Esophagus muscularis mucosa (tissue), 4 donors: ENCODE data around the gene GARIN5B. TPM values are rescaled to one million over a fixed set of nuclear protein-coding genes. Genes with fewer than 3 reads are reported as not detected.

ENCODE experiments used
- DNase-seq: peaks from one replicate; pipeline ENCODE4 v3.0.0-alpha.2; 2017; ENCODE audit errors: extremely low spot score
- H3K27ac ChIP-seq, 4 donors: fragments of 200-600 bp; sonication (generic); replicated peaks in 1 of 4; 1 replicate in 3 of 4; 2 replicates in 1 of 4; pipeline ENCODE4 v1.5.1; 2016 to 2019; ENCODE audit warnings: mild to moderate bottlenecking in 1 of 4
- H3K27me3 ChIP-seq, 4 donors: fragments of 200-600 bp; sonication (generic); one replicate each; pipeline versions ENCODE4 v1.5.1 to v1.6.0; 2016 to 2019
- H3K36me3 ChIP-seq, 4 donors: fragments of 200-600 bp; sonication (generic); one replicate each; pipeline ENCODE4 v1.5.1; 2016 to 2019
- H3K4me1 ChIP-seq, 4 donors: fragments of 200-600 bp; sonication (generic); one replicate each; pipeline ENCODE4 v1.5.1; 2016 to 2019
- H3K4me3 ChIP-seq, 4 donors: fragments of 200-600 bp; sonication (generic); 1 replicate in 2 of 4; 2 replicates in 2 of 4; pipeline ENCODE4 v1.5.1; 2016 to 2019; ENCODE audit warnings: mild to moderate bottlenecking in 4 of 4, moderate library complexity in 1 of 4
- H3K9me3 ChIP-seq, 4 donors: fragments of 200-600 bp; sonication (generic); 1 replicate in 3 of 4; 2 replicates in 1 of 4; pipeline ENCODE4 v1.5.1; 2016 to 2019
- EP300 ChIP-seq: sonication (generic); formaldehyde crosslinking; IDR thresholded peaks from one replicate; pipeline ENCODE4 v1.6.1; 2017; ENCODE audit warnings: antibody characterized with exemption
- POLR2A ChIP-seq: fragments of 450-650 bp; IDR thresholded peaks from one replicate; pipeline ENCODE4 v1.6.1; 2017; ENCODE audit warnings: antibody characterized with exemption, moderate library complexity, mild to moderate bottlenecking, low read depth
- POLR2AphosphoS5 ChIP-seq, 2 donors: sonication (generic); formaldehyde crosslinking; IDR thresholded peaks; one replicate each; pipeline ENCODE4 v1.6.1; 2017; ENCODE audit warnings: antibody characterized with exemption in 2 of 2
- WGBS: methylation state at CpG from one replicate; pipeline ENCODE4 v1.1.5; 2018; 5-methylcytosine and 5-hydroxymethylcytosine counted together
- intact Hi-C: fragments of 100-400 bp; cut with DNase I; formaldehyde crosslinking; loops from one replicate; pipeline ENCODE4 v1.15.1; 2023
- total RNA-seq, 4 donors: library from RNA; depleted of rRNA; stranded (reverse); fragments of >200 nt; gene quantifications; one replicate each; pipeline versions ENCODE4 v1.1.0 to v1.2.1, GENCODE V29; 2016
- TF ChIP-seq, protein P1 (sequence below), 3 experiments: fragments of 200-600 bp in 2 of 3; fragments of 450-650 bp in 1 of 3; sonication (generic) in 2 of 3; IDR thresholded peaks; one replicate each; pipeline ENCODE4 v1.5.1; 2017 to 2019; ENCODE audit warnings: antibody characterized with exemption in 3 of 3, mild to moderate bottlenecking in 2 of 3, moderate library complexity in 1 of 3

The GARIN5B gene
- total RNA-seq, 4 donors from 2014 or later: not detected

- Histone ChIP-seq H3K36me3 (peaks cover 0 to 20% (median 13%) of the 10 kb centered on the region in 4 donors), H3K27ac (no peak overlapping the region), H3K27me3 (peaks cover 0 to 12% (median 0%) of the 10 kb centered on the region in 4 donors), H3K4me1 (no peaks in the 10 kb centered on the region), H3K4me3 (no peak overlapping the region), H3K9me3 (no peaks in the 10 kb centered on the region)
- intact Hi-C loops: no loop called here
- TF ChIP-seq, protein P1, sequence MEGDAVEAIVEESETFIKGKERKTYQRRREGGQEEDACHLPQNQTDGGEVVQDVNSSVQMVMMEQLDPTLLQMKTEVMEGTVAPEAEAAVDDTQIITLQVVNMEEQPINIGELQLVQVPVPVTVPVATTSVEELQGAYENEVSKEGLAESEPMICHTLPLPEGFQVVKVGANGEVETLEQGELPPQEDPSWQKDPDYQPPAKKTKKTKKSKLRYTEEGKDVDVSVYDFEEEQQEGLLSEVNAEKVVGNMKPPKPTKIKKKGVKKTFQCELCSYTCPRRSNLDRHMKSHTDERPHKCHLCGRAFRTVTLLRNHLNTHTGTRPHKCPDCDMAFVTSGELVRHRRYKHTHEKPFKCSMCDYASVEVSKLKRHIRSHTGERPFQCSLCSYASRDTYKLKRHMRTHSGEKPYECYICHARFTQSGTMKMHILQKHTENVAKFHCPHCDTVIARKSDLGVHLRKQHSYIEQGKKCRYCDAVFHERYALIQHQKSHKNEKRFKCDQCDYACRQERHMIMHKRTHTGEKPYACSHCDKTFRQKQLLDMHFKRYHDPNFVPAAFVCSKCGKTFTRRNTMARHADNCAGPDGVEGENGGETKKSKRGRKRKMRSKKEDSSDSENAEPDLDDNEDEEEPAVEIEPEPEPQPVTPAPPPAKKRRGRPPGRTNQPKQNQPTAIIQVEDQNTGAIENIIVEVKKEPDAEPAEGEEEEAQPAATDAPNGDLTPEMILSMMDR (IDR thresholded peaks at IDR 0.05): no peak
- no peak for TF ChIP-seq EP300
- TF ChIP-seq POLR2AphosphoS5 (IDR thresholded peaks at IDR 0.05): no peak
- TF ChIP-seq POLR2A: no peak
- WGBS: 74% methylated on average over 41 of the region's 47 CpGs
- DNase-seq: no peak
These were observed 50.2 kb downstream of the GARIN5B start for GRCh38 chr19:55312621-55313512.

- Histone ChIP-seq H3K9me3 (no peaks in the 10 kb centered on the region), H3K36me3 (peaks cover under 1 to 25% (median 19%) of the 10 kb centered on the region in 4 donors), H3K27ac (no peak overlapping the region), H3K4me3 (no peak overlapping the region), H3K4me1 (no peaks in the 10 kb centered on the region), H3K27me3 (peaks cover 0 to 12% (median 0%) of the 10 kb centered on the region in 4 donors)
- intact Hi-C loops: no loop called here
- no peak for DNase-seq
- 90% methylated on average over 4 of the region's 18 CpGs for WGBS
- TF ChIP-seq POLR2AphosphoS5 (IDR thresholded peaks at IDR 0.05): no peak
- TF ChIP-seq EP300: no peak
These were observed 51.3 kb downstream of the GARIN5B start for GRCh38 chr19:55311797-55312196.

GRCh38 chr19:55311397-55311796 lies 51.7 kb downstream of the GARIN5B start:
- H3K27ac ChIP-seq: no peak overlapping the region
- peaks cover 0 to 12% (median 0%) of the 10 kb centered on the region in 4 donors for H3K27me3 ChIP-seq
- 60% methylated on average over 1 of the region's 9 CpGs for WGBS
- intact Hi-C loops: no loop called here
- peaks cover 3 to 29% (median 23%) of the 10 kb centered on the region in 4 donors for H3K36me3 ChIP-seq
- TF ChIP-seq, protein P1 (IDR thresholded peaks at IDR 0.05): no peak
- TF ChIP-seq POLR2A: no peak
- TF ChIP-seq EP300: no peak
- H3K4me1 ChIP-seq: no peaks in the 10 kb centered on the region
- H3K4me3 ChIP-seq: no peak overlapping the region
- DNase-seq: no peak
- H3K9me3 ChIP-seq: no peaks in the 10 kb centered on the region

- Histone ChIP-seq H3K27ac (no peak overlapping the region), H3K4me1 (no peaks in the 10 kb centered on the region)
- WGBS: 73% methylated on average over 7 of the region's 7 CpGs
These were observed 52.6 kb downstream of the GARIN5B start for GRCh38 chr19:55310498-55310897.

DNA sequence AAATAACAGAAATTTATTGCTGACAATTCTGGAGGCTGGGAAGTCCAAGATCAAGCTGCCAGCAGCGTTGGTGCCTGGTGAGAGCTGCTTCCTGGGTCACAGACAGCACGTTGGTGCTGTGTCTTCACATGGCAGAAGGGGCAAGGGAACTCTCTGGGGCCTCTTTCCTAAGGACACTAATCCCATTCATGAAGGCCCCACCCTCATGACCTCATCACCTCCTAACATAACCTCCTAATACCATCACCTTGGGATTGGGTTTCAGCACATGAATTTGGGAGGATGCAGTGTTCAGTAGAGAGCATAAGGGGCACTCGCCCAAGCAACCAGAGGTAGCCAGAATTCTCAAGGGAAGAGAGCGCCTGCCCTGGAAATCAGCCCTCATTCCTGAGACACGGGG lies 53.6 kb downstream of the GARIN5B start:
- 91% methylated on average over 3 of the region's 5 CpGs for WGBS
- intact Hi-C loops: loop anchor here (10.0 kb wide), 1 partner anchor 105 kb away; no protein-coding TSS in a partner anchor
- Histone ChIP-seq H3K27ac (no peak overlapping the region), H3K4me1 (no peaks in the 10 kb centered on the region), H3K9me3 (no peaks in the 10 kb centered on the region), H3K27me3 (peaks cover 0 to 3% (median 0%) of the 10 kb centered on the region in 4 donors), H3K36me3 (peaks cover 3 to 48% (median 33%) of the 10 kb centered on the region in 4 donors), H3K4me3 (no peak overlapping the region)
- DNase-seq: no peak
- TF ChIP-seq, protein P1 (IDR thresholded peaks at IDR 0.05): no peak
- TF ChIP-seq POLR2A: no peak

More at GRCh38 chr19:55310498-55310897, 52.6 kb downstream of the GARIN5B start:
- H3K9me3 ChIP-seq: no peaks in the 10 kb centered on the region
- H3K27me3 ChIP-seq: peaks cover 0 to 12% (median 0%) of the 10 kb centered on the region in 4 donors
- TF ChIP-seq POLR2AphosphoS5 (IDR thresholded peaks at IDR 0.05) (no peak), EP300 (no peak), POLR2A (no peak)
- TF ChIP-seq, protein P1 (IDR thresholded peaks at IDR 0.05): no peak
- intact Hi-C loops: no loop called here
- no peak for DNase-seq
- H3K4me3 ChIP-seq: no peak overlapping the region
- peaks cover 3 to 38% (median 28%) of the 10 kb centered on the region in 4 donors for H3K36me3 ChIP-seq
